HCT116 (cell line): ENCODE measurements around the gene TPT1. TPM values are rescaled to one million over a fixed set of nuclear protein-coding genes. Genes with fewer than 3 reads are reported as not detected.
"Not testable (repeated sequence)": the region's sequence is repeated elsewhere in the genome, so short reads cannot be mapped to it uniquely, and the experiment has no call there.

Experiments used
- ATAC-seq: fragments of 200-7000 bp; cut with Tn5 transposase; 2 replicates; pipeline ENCODE4 v1.9.1; 2020; ENCODE audit warnings: mild to moderate bottlenecking, moderate library complexity
- BruUV-seq: library from RNA; stranded (reverse); fragments of 400-500 nt; replicated peaks from 2 replicates; lab custom pipeline; 2021; lab: Mats Ljungman, UMichigan
- CTCF ChIA-PET: fragments of 300-600 bp; sonication (Branson Sonifier 250); formaldehyde crosslinking; loops from one replicate; lab custom pipeline; 2021; ENCODE audit warnings: antibody characterized with exemption; lab: Charles Lee
- POLR2A ChIA-PET: fragments of 300-600, 350-600 bp; sonication (Branson Sonifier 250); formaldehyde crosslinking; loops from one replicate; lab custom pipeline; 2021; ENCODE audit warnings: antibody characterized with exemption; lab: Charles Lee
- RAD21 ChIA-PET, 2 experiments: fragments of 300-600 bp; sonication (Branson Sonifier 250); formaldehyde crosslinking; loops; one replicate each; lab custom pipeline; 2023; ENCODE audit warnings: low total read pairs in 2 of 2; ENCODE audit not compliant: uncharacterized antibody in 2 of 2, unreplicated experiment in 2 of 2, low non-redundant PET in 1 of 2; lab: Charles Lee
- DNase-seq: peaks from one replicate; pipeline ENCODE4 v3.0.0-alpha.2; 2010; ENCODE audit warnings: low read depth, low spot score
- H2AFZ ChIP-seq: fragments of 200-600 bp; shearing (Covaris generic), sonication (generic); 2 replicates; pipeline ENCODE4 v1.6.1; 2017; ENCODE audit warnings: low read depth, mixed run types, mixed read lengths, antibody characterized with exemption, low read length; ENCODE audit not compliant: poor library complexity, severe bottlenecking
- H3K27ac ChIP-seq: 2 replicates; pipeline ENCODE4 v1.5.1; 2012; ENCODE audit warnings: low read depth, low read length
- H3K27me3 ChIP-seq: fragments of 200-600 bp; sonication (generic); 2 replicates; pipeline ENCODE4 v1.6.1; 2016; ENCODE audit warnings: mixed run types, low read length, mixed read lengths; ENCODE audit not compliant: insufficient read depth
- H3K36me3 ChIP-seq, 2 experiments: fragments of 200-500 bp in 1 of 2; fragments of 200-600 bp in 1 of 2; sonication (Bioruptor generic) in 1 of 2; sonication (generic) in 1 of 2; 2 replicates each; pipeline versions ENCODE4 v1.5.1 to v1.6.1; 2014 to 2016; ENCODE audit warnings: low read length in 2 of 2, inconsistent platforms in 1 of 2, mixed read lengths in 1 of 2, mixed run types in 1 of 2; ENCODE audit not compliant: insufficient read depth in 2 of 2, control insufficient read depth in 1 of 2
- H3K4me1 ChIP-seq, 2 experiments: fragments of 200-600 bp in 1 of 2; sonication (generic) in 1 of 2; 2 replicates each; pipeline versions ENCODE4 v1.5.1 to v1.6.1; 2012 to 2017; ENCODE audit warnings: low read length in 2 of 2, inconsistent platforms in 1 of 2, mild to moderate bottlenecking in 1 of 2, mixed read lengths in 1 of 2, mixed run types in 1 of 2, moderate library complexity in 1 of 2; ENCODE audit not compliant: insufficient read depth in 2 of 2, control insufficient read depth in 1 of 2
- H3K4me2 ChIP-seq: fragments of 200-600 bp; sonication (generic); 2 replicates; pipeline ENCODE4 v1.6.1; 2017; ENCODE audit warnings: mixed run types, low read length, mixed read lengths
- H3K4me3 ChIP-seq, 2 experiments: fragments of 200-600 bp in 1 of 2; sonication (generic) in 1 of 2; replicated peaks in 1 of 2; 2 replicates each; pipeline ENCODE4 v1.5.1; 2011 to 2016; ENCODE audit warnings: low read length in 2 of 2, control low read depth in 1 of 2, low read depth in 1 of 2, mild to moderate bottlenecking in 1 of 2, mixed read lengths in 1 of 2, mixed run types in 1 of 2
- H3K79me2 ChIP-seq: fragments of 200-600 bp; sonication (generic); 2 replicates; pipeline ENCODE4 v1.6.1; 2017; ENCODE audit warnings: mild to moderate bottlenecking, mixed run types, low read length, moderate library complexity, mixed read lengths; ENCODE audit not compliant: insufficient read depth
- H3K9ac ChIP-seq: fragments of 200-600 bp; sonication (generic); 2 replicates; pipeline ENCODE4 v1.6.1; 2016; ENCODE audit warnings: low read length, mixed read lengths
- H3K9me2 ChIP-seq: fragments of 200-600 bp; sonication (generic), shearing (Covaris generic); 2 replicates; pipeline ENCODE4 v1.6.1; 2017; ENCODE audit warnings: mixed run types, mild to moderate bottlenecking, moderate library complexity; ENCODE audit not compliant: insufficient read depth
- H3K9me3 ChIP-seq, 2 experiments: fragments of 200-500 bp in 1 of 2; fragments of 200-600 bp in 1 of 2; sonication (Bioruptor generic) in 1 of 2; sonication (generic) in 1 of 2; 2 replicates each; pipeline ENCODE4 v1.6.1; 2014 to 2017; ENCODE audit warnings: low read length in 2 of 2, mixed read lengths in 2 of 2, inconsistent platforms in 1 of 2, low read depth in 1 of 2, mild to moderate bottlenecking in 1 of 2, mixed run types in 1 of 2, moderate library complexity in 1 of 2; ENCODE audit not compliant: control insufficient read depth in 1 of 2, insufficient read depth in 1 of 2
- H4K20me1 ChIP-seq: fragments of 200-600 bp; sonication (generic), shearing (Covaris generic); 2 replicates; pipeline ENCODE4 v1.6.1; 2017; ENCODE audit warnings: mixed run types, mild to moderate bottlenecking, moderate library complexity; ENCODE audit not compliant: insufficient read depth
- POLR2A ChIP-seq: IDR thresholded peaks from 2 replicates; pipeline ENCODE4 v1.7.0; 2011; ENCODE audit warnings: borderline replicate concordance; ENCODE audit not compliant: insufficient read depth, insufficient read length; ENCODE audit errors: extremely low read depth
- intact Hi-C: fragments of 100-400 bp; cut with micrococcal nuclease; formaldehyde crosslinking; loops from 2 replicates; pipeline ENCODE4 v1.10.0; 2022
- total RNA-seq: library from RNA; stranded (reverse); gene quantifications from one replicate; pipeline ENCODE4 v1.2.1, GENCODE V29; 2021; ENCODE audit not compliant: unreplicated experiment

The TPT1 gene
- total RNA-seq, 1 experiment from 2014 or later: 2,859 TPM

DNA sequence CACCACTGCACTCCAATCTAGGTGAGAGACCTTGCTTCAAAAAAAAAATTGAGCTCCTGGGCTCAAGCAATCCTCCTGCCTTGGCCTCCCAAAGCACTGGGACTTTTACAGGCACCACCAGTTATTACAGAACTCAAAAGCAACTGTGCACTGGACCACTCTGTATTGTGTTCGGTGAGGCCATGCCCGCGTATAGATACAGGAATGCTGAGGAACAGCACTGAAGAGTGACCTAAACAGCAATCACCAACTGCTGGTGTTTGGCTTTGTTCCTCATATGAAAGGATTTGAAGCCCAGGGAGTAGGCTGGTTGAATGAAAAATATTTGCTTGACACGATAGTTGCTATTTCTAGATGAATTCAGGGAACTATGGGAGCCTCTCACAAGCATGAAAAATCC lies 47.7 kb upstream of the TPT1 start:
- Histone ChIP-seq H3K9ac (no peak overlapping the region), H3K4me1 (no peaks in the 10 kb centered on the region), H3K36me3 (peaks cover 7 to 9% of the 10 kb centered on the region in 2 experiments; a peak in 3 of 4 replicates), H3K79me2 (no peaks in the 10 kb centered on the region), H3K27me3 (no peaks in the 10 kb centered on the region), H3K9me3 (no peaks in the 10 kb centered on the region), H3K4me2 (no peak overlapping the region), H3K4me3 (no peak overlapping the region), H3K27ac (no peak overlapping the region), H4K20me1 (no peaks in the 10 kb centered on the region), H2AFZ (no peak overlapping the region), H3K9me2 (no peaks in the 10 kb centered on the region)
- ChIA-PET RAD21 (no interaction called here), CTCF (no interaction called here), POLR2A (no interaction called here)
- DNase-seq (no peak), ATAC-seq (no peak)
- BruUV-seq: no TSS peak
- intact Hi-C loops: no loop called here
- TF ChIP-seq POLR2A: no peak

GRCh38 chr13:45386892-45387575 lies 46.1 kb upstream of the TPT1 start:
- BruUV-seq, H3K9me3 ChIP-seq, H3K27me3 ChIP-seq, H3K4me2 ChIP-seq, H3K4me3 ChIP-seq, H3K9ac ChIP-seq, H2AFZ ChIP-seq, CTCF ChIA-PET, H3K9me2 ChIP-seq, H3K36me3 ChIP-seq, intact Hi-C loops, RAD21 ChIA-PET, H3K4me1 ChIP-seq, H3K79me2 ChIP-seq, ATAC-seq, H4K20me1 ChIP-seq, H3K27ac ChIP-seq, DNase-seq: not testable (repeated sequence)
- POLR2A ChIA-PET: interaction anchor here (0.8 kb wide), 1 partner anchor 45 kb away, joined by 3 read pairs; no protein-coding TSS in a partner anchor
